GM12874 (cell line): ENCODE measurements around the gene TBC1D19.

Experiments used
- CTCF ChIP-seq: IDR thresholded peaks from 2 replicates; pipeline ENCODE4 v1.5.1; 2011; ENCODE audit warnings: low read depth, mild to moderate bottlenecking, control low read depth, low read length, moderate library complexity; ENCODE audit not compliant: insufficient read depth

Gene TBC1D19

GRCh38 chr4:26583865-26584652 is at the start of gene TBC1D19:
Gene TBC1D19 (plus strand): TSS chr4:26584084. CDS start chr4:26584194, 110 bp downstream.
- no peak for TF ChIP-seq CTCF

GRCh38 chr4:26542991-26543390 is 40.9 kb upstream of the TBC1D19 start:
- no peak for TF ChIP-seq CTCF

GRCh38 chr4:26544421-26544820 is 39.5 kb upstream of the TBC1D19 start:
- TF ChIP-seq CTCF: no peak

GRCh38 chr4:26557164-26557563 is 26.7 kb upstream of the TBC1D19 start:
- no peak for TF ChIP-seq CTCF

- TF ChIP-seq CTCF: no peak
Observed at GRCh38 chr4:26558166-26558895, 25.6 kb upstream of the TBC1D19 start.

- no peak for TF ChIP-seq CTCF
Observed at GRCh38 chr4:26566133-26566532, 17.8 kb upstream of the TBC1D19 start.

GRCh38 chr4:26568446-26568994 is 15.4 kb upstream of the TBC1D19 start:
- no peak for TF ChIP-seq CTCF
